NCI-H446 (cell line): Measurements from ENCODE around the gene ERBB4.
"Not testable (repeated sequence)": the region's sequence is repeated elsewhere in the genome, so short reads cannot be mapped to it uniquely, and the experiment has no call there.

ENCODE experiments used
- DNase-seq, 2 experiments: peaks; one replicate each; lab custom pipeline; 2025; lab: John Stamatoyannopoulos, UW

The ERBB4 gene

DNA sequence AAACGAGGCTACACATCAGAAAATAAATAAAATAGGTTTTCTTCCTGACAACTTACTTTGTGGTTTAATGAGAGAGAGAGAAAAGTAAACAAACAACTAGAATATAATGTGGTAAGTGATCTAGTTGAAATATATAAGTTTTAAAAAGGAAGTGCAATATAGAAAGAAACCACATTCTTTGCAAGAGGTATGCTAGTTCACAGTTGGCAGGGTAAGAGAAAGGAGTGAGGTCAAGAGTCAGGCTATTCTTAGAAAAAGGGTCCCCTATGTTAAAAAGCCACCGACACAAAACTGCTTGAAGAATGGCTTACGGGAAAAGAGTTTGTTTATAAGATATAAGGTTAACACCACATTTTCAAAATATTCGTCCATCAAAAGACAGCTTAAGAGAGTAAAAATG, 462.1 kb downstream of the ERBB4 start:
- DNase-seq: no peak

DNA sequence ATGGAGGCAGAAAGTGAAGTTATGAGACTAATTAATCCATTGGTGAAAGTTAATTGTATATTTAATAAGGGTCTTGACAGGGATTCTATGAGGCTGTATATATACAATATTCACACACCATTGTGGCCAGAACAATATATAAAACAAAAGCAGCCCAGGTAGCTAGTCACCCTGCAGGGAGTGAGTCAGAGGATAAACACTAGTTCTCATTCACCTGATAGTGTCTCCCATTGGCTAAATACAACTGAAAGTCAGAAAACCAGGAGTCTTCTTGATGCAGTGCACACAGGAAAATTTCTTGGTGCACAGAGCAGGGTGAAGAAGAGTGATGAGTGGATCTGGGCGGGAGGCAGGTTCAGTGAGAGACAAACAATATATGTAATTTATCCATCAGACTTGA, 465.2 kb downstream of the ERBB4 start:
- no peak for DNase-seq

DNA sequence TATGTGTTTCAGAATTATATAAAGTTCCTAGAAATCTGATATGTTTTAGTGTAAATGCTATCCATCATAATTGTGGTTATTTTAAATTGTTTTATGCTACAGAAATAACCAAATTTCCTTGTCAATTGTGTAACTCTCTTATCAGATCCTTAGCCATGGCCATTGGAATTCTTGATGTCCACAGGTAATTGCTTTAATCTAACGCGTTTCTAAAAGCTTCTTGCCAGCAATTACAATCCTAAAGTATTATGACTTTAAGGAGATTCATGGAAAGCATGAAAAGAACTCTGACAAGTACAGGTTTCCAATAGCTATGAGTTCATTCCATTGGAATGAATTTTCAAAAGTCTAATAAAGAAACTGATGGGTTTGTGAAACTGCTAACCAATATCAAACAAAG, 472.1 kb downstream of the ERBB4 start:
- no peak for DNase-seq

DNA sequence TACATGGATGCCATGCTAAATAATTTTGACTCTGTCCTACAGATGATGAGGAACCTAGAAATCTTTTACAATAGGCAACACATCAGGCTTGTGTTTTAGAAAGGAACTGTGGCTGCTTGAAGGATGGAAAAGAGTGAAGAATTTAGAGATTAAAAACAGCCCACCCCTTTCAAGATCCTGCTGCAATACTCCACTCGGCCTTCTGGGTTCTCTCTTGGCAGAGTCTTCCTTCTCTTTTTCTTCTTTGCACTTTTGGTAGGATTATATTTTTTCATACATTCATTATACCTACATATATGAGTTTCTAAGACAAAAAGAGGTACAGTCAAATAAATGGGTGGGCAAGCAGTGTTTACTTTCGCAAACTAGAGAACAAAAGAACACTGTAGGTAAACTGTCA, 474.3 kb downstream of the ERBB4 start:
- no peak for DNase-seq

DNA sequence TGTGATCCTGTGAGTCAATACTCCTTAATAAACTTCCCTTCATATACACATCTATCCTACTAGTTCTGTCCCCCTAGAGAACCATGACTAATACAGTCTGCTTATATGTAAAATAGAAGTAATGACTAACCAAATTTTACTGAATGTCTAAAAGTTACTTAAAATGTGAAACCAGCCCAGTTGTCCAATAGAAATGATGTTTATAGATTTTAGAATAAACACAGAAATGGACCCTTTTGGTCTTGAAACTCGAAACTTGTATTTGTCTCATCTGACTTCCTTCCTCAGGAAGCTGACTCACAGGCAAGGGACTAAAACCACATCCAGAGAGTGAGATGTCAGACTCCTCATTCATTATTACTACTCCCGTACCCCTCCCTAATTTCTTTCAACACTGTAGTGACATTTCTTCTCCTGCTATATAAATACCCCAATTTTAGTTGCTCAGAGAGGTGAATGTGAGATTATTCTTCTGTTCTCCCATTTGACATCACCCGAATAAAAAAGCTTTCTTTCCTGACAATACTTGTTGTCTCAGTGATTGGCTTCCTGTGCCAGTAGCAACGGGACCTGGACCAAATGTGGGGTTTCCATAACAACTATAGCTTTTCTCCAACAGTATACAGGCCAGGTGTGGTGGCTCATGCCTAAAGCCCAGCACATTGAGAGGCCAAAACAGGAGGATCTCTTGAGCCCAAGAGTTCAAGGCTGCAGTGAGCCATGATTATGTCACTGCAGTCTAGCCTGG, 486.0 kb downstream of the ERBB4 start:
- DNase-seq: no peak

DNA sequence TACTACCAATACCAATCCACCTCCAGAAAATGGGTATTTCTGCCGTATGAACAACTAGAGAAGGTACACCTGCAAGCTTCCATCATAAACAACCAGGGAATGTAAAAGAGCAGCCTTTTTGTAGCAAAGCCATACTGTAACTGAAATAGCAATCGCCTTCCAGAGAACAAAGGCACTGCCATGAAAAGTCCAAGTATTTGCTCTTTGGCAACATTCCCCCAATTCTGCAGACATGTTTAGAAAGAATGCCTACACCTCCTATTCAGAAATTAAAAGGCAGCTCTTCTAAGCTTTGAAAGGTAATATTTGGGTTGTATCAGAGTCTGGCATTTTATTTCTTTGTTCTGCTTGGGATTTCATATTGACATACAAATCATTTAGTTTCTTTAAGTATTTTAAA, 487.7 kb downstream of the ERBB4 start:
- DNase-seq: peak in 1 of 2 experiments; percentile 5

DNA sequence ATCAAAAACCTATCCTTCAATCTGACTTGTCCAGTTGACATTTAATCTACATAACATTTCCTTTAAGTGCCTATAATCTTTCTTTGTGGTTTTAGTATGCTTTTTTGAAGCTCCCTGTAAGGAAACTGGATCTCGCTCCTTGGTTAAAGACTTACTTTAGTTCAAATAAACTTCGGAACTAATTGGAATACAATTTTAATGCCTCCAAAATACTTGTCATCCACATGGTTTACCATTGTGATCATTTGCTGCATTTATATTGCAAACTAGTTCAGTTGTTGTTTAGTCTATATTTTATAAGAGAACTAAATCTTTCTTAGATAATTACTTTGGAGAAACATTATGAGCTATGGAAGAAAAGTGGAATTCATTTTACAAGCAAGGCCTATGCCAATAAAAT, 496.0 kb downstream of the ERBB4 start:
- no peak for DNase-seq

DNA sequence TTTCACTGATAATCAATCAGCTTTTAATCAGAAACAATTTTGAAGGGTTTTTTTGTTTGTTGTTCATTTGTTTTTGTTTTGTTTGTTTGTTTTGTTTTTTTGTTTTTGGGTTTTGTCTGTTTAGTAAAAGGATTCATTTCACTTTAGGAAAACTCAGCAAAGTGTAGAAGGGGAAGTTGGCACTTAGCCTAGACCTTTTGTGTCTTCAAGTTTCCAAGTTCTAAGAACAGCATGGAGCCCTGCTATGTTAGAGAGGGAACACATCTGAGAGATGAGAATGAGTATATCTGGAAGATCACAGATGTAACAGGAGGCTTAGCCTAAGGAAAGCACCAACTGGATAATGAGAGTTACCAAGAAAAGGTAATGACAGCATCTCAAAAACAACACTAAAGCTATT, 501.5 kb downstream of the ERBB4 start:
- DNase-seq: peak in 1 of 2 experiments; percentile 21

DNA sequence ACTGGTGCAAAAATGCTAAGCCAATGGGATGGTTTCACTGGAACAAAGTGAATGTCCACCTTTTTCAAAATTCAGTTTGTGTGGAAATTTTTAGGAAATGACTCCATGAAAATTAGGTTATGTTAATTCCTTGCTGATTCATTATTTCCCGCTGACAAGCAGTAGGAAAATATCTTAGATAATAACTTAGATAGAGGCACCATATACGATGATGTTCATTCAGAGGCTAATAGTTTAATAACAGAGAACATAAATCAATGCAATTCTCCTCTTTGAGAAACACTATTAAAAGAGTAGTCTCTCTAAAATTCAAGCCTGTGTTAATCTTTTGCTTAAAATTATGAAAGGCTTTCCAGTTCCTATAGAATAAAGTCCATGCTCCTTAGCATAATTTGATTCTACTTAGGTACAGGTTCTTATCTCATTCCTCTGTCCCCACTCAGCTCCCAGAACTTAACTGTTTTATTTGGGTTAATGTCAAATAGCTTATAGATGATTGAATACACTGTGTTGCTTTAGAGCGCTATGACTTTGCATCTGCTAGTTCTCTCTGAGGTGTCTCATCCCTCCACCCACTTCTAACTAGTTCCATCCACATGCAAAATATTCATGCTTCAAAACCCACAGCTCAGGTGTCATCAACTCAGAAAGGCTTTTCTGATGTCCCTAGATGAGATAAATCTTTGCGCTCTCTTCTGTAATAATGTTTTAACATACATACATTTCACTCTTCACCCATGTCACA, 503.6 kb downstream of the ERBB4 start:
- DNase-seq: no peak

DNA sequence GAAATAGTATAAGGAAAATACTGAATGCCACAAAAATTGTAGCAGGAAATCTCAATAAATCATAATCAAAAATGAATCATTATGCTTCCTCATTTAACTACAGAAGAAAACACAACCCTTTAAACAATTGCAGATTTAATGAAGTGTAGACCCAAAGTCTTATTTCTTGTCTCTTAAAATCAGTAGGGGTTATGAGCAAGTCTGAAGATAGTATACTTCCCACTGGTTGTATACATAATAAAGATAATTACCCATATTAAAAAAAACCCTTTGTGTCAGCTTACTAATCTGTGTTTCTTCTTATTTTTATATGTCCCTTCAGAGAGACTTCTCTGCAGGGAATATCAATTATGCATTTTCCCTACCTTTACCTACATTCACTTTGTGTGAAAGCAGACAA, 504.7 kb downstream of the ERBB4 start:
- DNase-seq: no peak

DNA sequence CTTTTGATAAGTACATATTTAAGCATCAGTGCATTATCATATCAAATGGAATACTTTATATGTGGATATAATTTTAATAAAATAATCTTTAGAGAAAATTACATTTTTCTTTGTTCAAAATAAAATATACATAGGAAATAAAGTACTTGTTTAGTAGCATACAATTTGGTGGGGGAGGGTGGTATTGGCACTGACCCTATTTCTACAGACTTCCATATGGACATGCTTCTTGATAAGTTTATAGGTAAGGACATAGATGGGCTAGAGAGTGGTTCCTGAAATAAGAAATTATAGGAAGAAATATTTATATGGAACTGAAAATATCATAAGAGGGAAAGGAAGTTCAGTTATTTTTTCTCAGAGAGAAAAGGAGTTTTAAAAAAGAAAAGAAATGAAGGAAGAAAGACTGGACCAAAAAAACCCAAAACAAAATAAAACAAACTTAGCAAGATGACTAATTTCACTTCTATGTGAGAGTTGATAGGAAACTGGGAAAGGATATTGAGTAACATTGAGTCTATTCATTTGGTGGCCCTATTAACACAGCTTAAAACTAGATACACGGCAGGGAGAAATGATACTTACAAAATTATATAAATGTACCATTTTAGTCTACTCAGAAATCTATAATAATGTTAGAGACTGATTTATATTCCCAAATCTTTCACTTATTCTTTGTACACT, 505.9 kb downstream of the ERBB4 start:
- DNase-seq: no peak

DNA sequence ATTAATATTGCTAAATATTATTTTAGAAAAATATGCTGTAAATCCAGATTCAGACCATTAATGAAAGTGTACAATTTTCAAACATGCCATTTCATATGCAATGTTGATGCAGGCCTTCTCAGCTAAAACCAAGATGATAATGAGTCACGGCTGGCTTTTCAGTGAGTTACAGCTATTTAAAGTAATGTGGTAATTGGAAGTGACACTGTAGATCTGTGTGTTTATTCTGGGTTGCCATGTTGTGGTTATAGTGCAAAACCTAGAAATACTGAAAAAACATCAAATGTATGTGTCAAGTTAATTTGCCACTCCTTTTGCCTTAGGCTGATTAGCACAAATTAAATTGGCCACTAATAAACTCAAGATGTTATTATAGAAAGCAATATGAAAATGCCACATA, 506.6 kb downstream of the ERBB4 start:
- no peak for DNase-seq

DNA sequence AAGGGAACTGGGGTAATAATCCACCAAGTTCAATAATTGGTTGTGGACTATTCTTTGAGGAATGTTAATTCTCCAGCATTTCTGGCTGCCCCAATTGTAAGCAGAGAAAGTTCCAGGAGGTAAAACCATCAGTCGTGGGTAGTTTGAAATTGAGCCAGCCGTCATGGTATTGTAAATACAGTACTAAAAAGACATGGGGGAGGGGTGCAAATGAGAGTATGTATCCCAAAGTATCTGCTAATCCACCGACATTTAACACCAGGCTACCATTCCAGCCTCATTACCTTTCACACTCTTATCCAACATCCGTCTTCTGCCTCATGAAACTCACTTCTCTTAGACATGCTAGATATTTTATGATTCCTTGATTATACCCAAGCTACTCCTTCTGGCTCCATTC, 507.9 kb downstream of the ERBB4 start:
- DNase-seq: no peak

DNA sequence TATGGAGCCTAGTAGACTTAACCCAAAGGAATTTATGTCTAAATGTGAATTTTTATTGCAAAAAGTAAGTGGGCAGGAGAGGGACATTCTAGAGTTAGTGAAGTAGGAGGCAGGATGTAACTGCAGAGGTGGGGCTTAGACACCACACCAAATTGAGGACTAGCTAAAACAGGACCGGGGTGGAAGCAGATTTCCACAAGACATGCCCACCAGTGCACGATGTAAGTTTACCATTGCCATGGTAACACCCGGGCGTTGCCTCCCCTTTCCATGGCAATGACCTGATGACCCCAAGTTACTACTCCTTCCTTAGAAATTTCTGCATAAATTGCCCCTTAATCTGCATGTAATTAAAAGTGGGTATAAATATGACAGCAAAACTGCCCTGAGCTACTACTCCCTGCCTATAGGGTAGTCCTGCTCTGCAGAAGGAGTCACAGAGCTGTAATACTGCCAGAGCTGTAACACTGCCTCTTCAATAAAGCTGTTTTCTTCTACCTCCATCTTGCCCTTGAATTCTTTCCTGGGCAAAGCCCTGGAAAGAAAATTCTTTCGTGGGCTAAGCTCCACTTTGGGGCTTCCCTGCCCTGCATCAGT, 509.7 kb downstream of the ERBB4 start:
- DNase-seq: no peak

DNA sequence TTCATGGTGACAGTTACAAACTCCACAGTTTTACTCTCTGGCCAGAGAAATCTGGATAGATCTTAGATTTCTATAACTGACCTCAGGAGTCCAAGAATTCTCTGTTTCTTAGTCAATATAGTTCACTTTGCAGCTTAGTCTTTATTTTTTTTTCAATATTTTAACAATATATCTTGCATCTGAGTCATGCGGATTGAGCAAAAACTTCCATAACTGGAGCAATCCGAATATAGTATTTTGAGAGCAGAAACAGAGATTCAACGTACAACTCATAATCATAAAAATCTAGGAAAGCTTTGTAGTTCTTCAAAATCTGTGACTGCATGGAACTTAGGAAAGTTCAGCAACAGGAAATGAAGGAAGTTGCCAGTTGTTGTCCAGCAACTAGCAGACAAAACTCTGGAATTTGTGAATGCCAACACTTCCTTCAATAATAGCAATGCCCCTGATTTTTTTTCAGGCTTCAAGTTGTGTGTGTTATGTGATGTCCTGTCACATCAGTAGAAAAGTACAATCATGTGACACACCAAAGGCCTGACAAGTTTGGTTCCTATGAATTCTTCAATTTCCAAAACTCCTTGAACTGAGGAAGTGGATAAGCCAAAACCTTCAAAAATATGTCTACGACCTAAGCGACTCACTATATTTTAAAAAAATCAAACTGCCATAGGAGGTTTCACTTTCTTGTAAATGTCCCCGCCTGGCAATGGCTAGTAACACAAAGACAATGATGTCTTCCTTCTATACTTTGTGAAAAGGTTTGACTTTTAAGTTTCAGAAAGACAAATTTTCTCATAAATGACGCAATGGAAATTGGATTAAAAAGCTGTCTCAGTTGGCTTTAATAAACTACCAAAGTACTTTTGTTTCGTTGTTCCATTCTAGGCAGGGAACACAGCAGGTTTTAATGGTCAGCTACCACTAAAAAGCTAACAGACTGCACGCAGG, 510.6 kb downstream of the ERBB4 start:
- no peak for DNase-seq

DNA sequence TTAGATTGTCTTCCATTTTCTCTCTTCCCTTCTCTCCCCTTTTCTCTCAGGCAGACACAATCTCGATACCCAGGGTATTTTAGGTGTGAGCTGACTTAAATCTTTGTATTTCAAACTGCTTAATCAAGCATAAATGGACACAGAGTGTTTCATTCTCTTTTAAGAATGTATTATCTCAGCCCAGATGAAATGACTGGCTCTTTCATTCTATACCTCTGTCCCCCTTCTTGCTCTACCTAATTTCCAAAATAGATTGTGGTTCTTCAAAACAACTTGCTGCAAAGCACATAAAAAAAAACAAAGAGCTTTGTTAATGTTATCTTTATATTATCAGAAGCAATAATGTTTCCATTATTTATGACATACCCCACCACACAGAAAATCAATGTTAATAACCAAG, 514.6 kb downstream of the ERBB4 start:
- DNase-seq: no peak

DNA sequence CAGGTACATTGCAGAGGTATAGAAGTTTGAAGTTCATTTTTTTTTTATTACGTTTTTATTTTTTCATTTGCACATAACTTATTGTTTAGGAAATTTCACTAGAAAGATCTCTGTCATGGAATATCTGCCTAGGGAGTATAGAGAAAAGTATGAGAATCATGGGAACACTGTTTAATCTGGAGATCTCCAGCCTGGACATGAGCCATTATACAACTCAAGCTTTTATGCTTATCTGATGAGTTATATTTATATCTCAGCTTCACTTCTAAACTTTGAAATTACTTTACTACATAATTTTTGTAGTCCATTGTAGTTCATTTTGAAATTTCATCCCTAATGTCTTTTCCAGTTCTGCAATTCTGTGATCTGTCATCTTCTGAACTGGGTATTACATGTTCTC, 515.6 kb downstream of the ERBB4 start:
- DNase-seq: no peak

DNA sequence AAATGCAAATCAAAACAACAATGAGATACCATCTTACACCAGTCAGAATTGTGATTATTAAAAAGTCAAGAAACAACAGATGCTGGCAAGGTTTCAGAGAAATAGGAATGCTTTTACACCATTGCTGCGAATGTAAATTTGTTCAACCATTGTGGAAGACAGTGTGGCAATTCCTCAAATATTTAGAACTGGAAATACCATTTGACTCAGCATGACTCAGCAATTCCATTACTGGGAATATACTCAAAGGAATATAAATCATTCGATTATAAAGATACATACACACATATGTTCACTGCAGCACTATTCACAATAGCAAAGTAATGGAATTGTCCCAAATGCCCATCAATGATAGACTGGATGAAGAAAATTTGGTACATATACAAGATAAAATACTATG, 516.7 kb downstream of the ERBB4 start:
- no peak for DNase-seq

DNA sequence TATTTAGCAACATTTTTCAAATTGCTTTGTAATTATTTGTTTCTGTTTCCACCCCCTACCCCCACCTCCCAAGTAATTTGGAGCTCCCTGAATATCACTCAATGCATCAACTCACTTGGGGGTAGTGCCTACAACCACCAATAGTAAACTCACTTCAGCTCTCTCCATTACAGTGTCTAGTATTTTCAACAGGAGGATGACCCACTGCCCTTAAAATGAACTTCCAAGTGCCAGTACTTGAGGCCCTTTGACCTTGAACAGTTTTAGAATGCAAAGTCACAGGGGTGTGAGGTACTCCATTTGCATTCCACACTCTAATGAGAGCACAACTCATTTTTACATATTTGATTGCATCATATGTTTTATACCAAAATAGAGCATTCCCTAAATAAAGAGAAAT, 523.0 kb downstream of the ERBB4 start:
- DNase-seq: no peak

DNA sequence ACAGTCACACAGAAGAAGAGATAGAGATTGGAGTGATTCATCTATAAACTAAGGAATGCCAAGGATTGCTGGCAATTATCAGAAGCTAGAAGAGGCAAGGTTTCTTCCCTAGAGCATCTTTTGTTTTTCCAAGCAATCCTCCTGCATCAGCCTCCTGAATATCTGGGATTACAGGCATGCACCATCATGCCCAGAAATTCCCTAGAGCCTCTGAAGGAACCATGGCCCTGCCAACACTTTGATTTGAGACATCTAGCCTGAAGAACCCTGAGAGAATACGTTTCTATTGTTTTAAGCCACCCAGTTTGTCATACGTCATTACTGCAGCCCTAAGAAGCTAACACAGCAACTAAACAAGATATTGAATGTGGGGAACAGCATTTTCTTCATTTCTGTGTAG, 525.0 kb downstream of the ERBB4 start:
- peak; percentile 20 to 52 for DNase-seq

DNA sequence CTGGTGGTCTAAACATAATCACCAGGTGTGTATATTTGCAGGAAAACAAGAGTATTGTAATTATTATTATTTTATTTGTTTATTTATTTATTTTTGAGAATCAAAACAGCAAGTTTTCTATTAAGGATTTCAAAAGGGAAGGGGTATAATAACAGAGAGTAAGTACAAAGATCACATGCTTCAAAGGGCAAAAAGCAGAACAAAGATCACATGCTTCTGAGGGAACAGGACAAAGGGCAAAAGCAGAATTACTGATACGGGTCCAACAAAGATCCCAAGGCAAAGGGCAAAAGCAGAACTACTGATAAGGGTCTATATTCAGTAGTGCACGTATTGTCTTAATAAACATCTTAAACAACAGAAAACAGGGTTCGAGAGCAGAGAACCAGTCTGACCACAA, 528.3 kb downstream of the ERBB4 start:
- DNase-seq: not testable (repeated sequence)

DNA sequence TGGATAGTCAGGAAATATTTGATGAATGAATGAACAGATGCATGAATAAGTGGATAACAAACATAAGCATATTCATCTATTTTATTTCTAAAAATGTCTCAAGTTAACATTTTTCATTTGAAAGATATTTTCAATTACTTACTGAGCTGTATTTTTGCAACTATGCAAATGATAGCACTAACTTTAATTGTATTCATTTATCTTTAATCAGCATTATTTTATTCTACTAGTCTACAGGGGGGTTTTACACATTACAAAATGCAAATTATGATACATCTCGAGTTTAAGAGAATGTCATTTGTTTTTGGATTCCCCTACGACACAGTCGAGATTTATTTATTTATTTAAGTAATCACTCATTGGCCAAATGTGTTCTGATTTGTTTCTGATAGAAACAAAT, 530.6 kb downstream of the ERBB4 start:
- no peak for DNase-seq
